DMS53 treated with DMSO at 0.1 percent for 48 hours (cell line): ENCODE data around the gene GAB1.

ENCODE experiments used
- DNase-seq: peaks from one replicate; lab custom pipeline; 2025; ENCODE audit not compliant: unreplicated experiment; lab: John Stamatoyannopoulos, UW

The GAB1 gene

GRCh38 chr4:143407888-143408287 is 71.2 kb downstream of the GAB1 start:
- DNase-seq, result no peak

- no peak for DNase-seq
Observed at GRCh38 chr4:143410015-143410414, 73.3 kb downstream of the GAB1 start.

- DNase-seq, result no peak
Observed at GRCh38 chr4:143411527-143412419, 75.1 kb downstream of the GAB1 start.

GRCh38 chr4:143412420-143412758 is 75.7 kb downstream of the GAB1 start:
- DNase-seq, result no peak

- DNase-seq, result no peak
Observed at GRCh38 chr4:143417679-143418403, 81.2 kb downstream of the GAB1 start.

GRCh38 chr4:143420227-143420626 is 83.6 kb downstream of the GAB1 start:
- no peak for DNase-seq

- DNase-seq, result no peak
Observed at GRCh38 chr4:143421609-143422008, 84.9 kb downstream of the GAB1 start.

- no peak for DNase-seq
Observed at GRCh38 chr4:143424276-143424675, 87.6 kb downstream of the GAB1 start.

GRCh38 chr4:143431526-143432257 is 95.0 kb downstream of the GAB1 start:
- no peak for DNase-seq

GRCh38 chr4:143432258-143432591 is 95.5 kb downstream of the GAB1 start:
- DNase-seq, result no peak

- no peak for DNase-seq
Observed at GRCh38 chr4:143433231-143433630, 96.6 kb downstream of the GAB1 start.

- DNase-seq, result no peak
Observed at GRCh38 chr4:143435955-143436354, 99.3 kb downstream of the GAB1 start.

- no peak for DNase-seq
Observed at GRCh38 chr4:143437476-143437875, 100.8 kb downstream of the GAB1 start.

GRCh38 chr4:143437937-143438336 is 101.3 kb downstream of the GAB1 start:
- no peak for DNase-seq

GRCh38 chr4:143438710-143439109 is 102.0 kb downstream of the GAB1 start:
- DNase-seq, result no peak

GRCh38 chr4:143441109-143441508 is 104.4 kb downstream of the GAB1 start:
- no peak for DNase-seq

- DNase-seq, result no peak
Observed at GRCh38 chr4:143441678-143442077, 105.0 kb downstream of the GAB1 start.

- no peak for DNase-seq
Observed at GRCh38 chr4:143443728-143444127, 107.1 kb downstream of the GAB1 start.

- DNase-seq, result no peak
Observed at GRCh38 chr4:143451186-143451585, 114.5 kb downstream of the GAB1 start.

GRCh38 chr4:143455211-143455610 is 118.5 kb downstream of the GAB1 start:
- DNase-seq, result no peak

- no peak for DNase-seq
Observed at GRCh38 chr4:143458966-143459365, 122.3 kb downstream of the GAB1 start.
